Vagina (tissue), 2 donors: ENCODE results near the gene GJC1.

Experiments used
- POLR2A ChIP-seq, 2 donors: fragments of 450-650 bp; IDR thresholded peaks; one replicate each; pipeline ENCODE4 v1.6.1; 2017; ENCODE audit warnings: antibody characterized with exemption in 2 of 2, mild to moderate bottlenecking in 2 of 2, moderate library complexity in 2 of 2
- POLR2AphosphoS5 ChIP-seq, 2 donors: sonication (generic); formaldehyde crosslinking; IDR thresholded peaks; one replicate each; pipeline ENCODE4 v1.9.0; 2017; ENCODE audit warnings: antibody characterized with exemption in 2 of 2, mild to moderate bottlenecking in 2 of 2, low read depth in 1 of 2; ENCODE audit not compliant: insufficient read depth in 1 of 2
- TF ChIP-seq, protein P1 (sequence below), 3 experiments: fragments of 450-650 bp in 2 of 3; fragments of 200-600 bp in 1 of 3; sonication (generic) in 1 of 3; IDR thresholded peaks; one replicate each; pipeline ENCODE4 v1.5.1; 2017 to 2019; ENCODE audit warnings: antibody characterized with exemption in 3 of 3, mild to moderate bottlenecking in 2 of 3, moderate library complexity in 2 of 3

DNA sequence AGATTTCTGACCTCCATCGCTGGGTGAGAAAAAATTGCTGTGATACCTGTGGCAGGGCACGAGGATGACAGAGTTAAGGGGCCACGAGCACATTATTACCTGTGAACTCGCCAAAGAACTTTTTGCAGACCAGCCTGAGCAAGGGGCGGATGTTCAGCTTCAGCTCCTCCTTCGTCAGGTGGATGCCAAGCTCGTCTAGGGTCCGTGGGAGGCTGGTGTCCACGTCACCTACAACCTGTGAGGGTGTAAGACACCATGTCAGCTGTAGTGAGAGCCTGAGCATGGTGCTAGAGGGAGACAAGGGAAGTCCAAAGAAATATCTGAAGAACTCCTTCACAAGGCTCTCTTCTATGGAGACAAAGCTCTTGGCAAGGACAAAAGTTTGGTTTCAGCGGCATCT lies 34.7 kb upstream of the GJC1 start:
- TF ChIP-seq, protein P1, sequence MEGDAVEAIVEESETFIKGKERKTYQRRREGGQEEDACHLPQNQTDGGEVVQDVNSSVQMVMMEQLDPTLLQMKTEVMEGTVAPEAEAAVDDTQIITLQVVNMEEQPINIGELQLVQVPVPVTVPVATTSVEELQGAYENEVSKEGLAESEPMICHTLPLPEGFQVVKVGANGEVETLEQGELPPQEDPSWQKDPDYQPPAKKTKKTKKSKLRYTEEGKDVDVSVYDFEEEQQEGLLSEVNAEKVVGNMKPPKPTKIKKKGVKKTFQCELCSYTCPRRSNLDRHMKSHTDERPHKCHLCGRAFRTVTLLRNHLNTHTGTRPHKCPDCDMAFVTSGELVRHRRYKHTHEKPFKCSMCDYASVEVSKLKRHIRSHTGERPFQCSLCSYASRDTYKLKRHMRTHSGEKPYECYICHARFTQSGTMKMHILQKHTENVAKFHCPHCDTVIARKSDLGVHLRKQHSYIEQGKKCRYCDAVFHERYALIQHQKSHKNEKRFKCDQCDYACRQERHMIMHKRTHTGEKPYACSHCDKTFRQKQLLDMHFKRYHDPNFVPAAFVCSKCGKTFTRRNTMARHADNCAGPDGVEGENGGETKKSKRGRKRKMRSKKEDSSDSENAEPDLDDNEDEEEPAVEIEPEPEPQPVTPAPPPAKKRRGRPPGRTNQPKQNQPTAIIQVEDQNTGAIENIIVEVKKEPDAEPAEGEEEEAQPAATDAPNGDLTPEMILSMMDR (IDR thresholded peaks at IDR 0.05): no peak
- no peak for TF ChIP-seq POLR2A (IDR thresholded peaks at IDR 0.05)
- TF ChIP-seq POLR2AphosphoS5 (IDR thresholded peaks at IDR 0.05; ENCODE audit: insufficient read depth in 1 of 2, low read depth in 1 of 2): no peak
